DMS153 (cell line): ENCODE data around the gene POLDIP3.
A peak's percentile ranks its signal among the peaks of the same experiment; 100 is the strongest.
"Not testable (repeated sequence)": the region's sequence is repeated elsewhere in the genome, so short reads cannot be mapped to it uniquely, and the experiment has no call there.

ENCODE experiments used
- DNase-seq: peaks from one replicate; lab custom pipeline; 2025; lab: John Stamatoyannopoulos, UW

The POLDIP3 gene

DNA sequence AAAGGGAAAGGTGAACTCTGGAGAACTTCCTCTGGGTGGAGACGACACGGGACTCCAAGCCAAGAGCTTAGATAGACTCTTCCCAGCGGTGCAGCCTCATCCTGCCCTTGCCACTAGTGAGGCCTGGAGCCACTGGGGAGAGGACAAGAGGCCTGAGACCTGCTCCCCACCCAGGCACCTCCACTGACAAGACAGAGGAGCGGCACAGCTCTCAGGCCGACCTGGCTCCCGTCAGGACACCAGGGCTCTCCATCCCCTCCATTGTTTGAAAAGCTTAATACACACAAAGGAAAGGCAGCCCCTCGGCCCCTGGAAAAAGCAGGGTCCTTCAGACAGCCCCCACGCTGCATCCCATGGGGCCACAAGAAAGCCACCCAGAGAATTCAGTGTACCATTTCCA, 29.6 kb downstream of the POLDIP3 start:
- DNase-seq: no peak

DNA sequence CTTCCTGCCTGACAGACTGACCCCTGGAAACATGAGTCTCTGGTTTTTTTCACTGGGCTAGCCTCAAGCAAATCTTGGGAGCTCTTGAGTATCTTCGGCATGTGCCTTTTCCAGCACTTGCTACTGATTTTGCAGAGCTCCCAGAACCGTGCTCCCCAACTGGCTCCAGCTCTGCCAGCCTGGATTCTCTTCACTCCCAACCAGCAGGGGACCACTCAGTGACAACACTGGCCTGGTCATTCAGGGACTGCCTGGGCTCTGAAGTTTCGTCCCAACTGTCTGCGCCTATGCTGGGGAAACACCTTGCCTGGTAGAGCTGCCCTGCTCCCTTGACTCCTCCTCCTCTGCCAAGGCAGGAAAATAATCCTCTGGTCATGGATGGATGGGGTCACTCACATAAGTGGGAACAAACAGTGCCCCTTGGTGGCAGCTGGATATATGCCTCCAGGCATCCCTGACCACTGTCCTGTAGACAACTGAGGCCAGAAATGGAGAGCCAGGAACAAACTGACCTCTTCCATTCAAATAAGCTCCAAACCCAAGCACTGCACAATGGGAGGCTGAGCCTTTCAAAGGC, 30.2 kb downstream of the POLDIP3 start:
- no peak for DNase-seq

DNA sequence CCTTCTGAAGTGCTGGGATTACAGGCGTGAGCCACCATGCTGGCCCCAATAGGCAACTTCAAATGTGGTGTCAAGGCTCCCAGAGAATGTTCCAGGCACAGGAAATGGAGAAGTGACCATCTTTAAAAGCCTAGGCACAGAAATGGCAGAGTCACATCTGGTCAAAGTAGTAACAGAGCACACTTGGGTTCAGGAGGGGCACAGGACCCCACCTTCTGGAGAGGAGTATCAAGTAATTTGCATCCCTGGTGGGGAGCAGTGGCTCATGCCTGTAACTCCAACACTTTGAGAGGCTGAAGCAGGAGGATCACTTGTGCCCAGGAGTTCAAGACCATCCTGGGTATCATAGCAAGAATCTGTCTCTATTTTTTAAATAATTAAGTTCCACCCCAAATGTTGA, 31.7 kb downstream of the POLDIP3 start:
- no peak for DNase-seq

DNA sequence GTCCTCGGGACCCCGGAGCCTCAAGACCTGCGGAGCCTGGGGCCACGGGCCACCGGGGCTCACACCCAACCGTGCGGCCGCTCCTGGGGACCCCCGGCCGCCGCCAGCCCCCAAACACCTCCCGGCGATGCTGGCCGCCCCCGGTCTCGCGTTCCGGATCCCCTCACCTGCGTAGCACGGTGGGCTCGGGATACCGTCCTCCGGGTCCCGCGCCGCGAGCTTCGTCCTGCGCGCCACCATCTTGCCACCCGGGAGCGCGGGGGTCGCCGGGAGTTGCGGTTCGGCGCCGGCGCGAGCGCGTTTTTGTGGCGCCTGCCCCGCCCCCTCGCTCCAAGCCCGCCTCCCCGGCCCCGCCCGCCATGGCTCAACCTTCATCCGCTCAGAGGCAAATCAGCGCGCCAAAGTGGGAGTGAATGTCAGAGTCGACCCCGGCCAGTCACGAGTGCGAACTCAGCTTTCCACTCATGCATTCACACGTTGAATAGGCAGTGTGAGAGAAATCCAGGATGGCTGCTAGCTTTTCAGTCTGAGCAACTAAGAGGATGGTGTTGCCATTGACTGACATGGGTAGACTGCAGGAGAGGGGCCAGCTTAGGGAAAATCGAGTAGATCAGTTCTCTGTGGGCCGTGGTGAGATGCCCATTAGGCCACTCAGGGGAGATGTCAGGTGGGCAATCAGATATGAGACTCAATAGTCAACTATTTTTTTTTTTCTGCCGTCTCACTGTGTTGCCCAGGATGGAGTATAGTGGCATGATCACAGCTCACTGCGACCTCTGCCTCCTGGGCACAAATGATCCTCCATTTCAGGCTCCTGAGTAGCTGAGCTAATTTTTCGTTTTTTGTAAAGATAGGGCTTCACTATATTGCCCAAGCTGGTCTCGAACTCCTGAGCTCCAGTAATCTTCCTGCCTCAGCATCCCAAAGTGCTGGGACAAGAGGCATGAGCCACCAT, 32.6 kb downstream of the POLDIP3 start:
- DNase-seq: peak; percentile 26

DNA sequence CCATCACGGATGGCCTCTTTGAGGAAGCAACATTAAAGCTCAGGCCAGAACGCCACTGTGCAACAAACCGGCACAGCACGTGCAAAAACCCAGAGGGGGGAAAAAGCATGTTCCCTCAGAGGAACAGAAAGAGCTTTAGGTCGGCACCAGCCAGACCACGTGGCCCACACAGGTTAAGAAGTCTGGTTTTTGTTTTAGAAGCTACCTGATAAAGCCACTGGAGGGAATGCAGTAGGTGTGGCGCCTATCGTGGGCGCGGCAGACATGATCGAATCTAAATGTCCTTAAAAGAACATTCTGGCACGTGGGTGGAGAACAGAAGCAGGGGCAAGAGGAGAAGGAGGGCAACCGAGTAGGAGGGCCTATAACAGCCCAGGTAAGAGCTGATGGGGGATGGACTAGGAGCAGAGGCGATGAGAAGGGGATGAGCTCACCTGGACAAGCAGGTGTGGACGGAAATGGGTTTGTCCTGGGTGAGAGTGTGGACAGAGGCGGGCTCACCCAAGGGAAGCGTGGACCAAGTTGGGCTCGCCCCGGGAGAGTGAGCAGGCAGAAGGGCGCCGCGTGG, 33.4 kb downstream of the POLDIP3 start:
- DNase-seq: not testable (repeated sequence)

- DNase-seq: not testable (repeated sequence)
Observed at GRCh38 chr22:42580040-42580439, 34.6 kb downstream of the POLDIP3 start.

DNA sequence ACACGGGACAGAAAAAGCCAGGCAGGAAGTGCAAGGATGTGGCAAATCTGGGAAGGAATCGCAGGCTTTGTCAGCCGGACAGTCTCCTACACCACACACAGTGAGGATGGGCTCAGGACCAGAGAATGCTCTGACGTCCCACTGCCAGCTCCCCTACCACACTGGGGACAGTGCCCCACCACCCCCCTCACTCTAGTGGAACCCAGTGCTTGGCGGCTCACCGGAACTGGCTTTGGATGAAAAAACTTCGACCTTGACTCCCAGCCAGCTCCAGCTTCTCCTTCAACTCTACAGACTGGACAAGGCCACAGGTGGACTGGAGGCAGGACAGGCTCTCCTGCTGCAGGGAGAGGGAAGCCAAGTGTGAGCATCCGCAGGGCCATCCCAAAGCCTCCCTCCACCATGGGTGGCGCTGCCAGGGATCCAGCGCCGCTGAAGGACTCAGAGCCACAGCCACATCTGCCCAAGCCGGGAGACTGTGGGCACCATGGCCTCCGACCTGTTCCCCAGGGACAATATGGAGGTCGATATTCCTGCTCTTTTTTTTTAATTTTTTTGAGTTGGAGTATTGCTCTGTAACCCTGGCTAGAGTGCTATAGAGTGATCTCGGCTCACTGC, 37.0 kb downstream of the POLDIP3 start:
- no peak for DNase-seq

- DNase-seq: not testable (repeated sequence)
Observed at GRCh38 chr22:42577141-42577540, 37.5 kb downstream of the POLDIP3 start.

DNA sequence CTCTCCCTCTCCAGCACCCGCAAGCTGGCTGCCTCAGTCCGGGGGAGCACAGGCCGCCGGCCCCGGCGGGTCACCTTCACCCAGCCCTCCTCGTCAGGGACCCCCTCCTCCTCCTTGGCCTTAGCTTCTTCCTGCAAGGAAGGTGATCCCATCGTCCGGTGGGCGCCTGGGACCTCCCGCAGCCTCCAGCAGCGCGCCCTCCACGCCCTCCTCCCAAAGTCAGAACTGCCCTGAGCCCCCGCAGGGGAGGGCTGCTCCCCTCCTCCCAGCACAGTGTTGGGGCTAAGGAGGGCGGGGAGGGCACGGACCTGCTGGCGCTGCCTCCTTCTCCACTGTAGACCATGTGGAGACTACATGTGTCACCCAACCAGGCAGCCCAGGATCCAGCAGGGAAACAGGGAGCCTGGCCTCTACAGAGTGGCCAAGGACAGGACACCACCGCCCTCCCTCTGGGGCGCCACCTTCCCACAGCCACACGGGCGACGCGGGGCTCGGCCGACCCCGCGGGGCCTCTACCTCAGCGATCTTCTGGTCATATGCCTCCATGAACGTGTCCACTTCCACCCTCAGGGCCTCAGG, 38.6 kb downstream of the POLDIP3 start:
- DNase-seq: not testable (repeated sequence)

- not testable (repeated sequence) for DNase-seq
Observed at GRCh38 chr22:42574468-42574867, 40.2 kb downstream of the POLDIP3 start.

DNA sequence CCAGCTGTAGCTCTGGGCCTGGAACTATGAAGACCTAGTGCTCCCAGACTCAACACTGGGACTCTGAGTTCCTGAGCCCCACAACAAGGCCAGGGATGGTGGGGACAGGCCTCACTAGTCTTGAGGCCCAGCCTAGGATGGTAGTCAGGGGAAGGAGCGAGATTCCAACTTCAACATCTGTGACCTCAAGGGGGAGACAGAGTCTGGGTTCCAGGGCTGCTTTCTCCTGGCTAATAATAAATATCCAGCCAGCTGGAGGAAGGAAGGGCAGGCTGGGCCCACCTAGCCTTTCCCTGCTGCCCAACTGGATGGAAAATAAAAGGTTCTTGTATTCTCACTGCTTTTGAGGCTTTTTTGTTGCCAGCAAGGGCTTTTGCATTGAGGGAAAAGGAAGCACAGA, 40.6 kb downstream of the POLDIP3 start:
- not testable (repeated sequence) for DNase-seq

DNA sequence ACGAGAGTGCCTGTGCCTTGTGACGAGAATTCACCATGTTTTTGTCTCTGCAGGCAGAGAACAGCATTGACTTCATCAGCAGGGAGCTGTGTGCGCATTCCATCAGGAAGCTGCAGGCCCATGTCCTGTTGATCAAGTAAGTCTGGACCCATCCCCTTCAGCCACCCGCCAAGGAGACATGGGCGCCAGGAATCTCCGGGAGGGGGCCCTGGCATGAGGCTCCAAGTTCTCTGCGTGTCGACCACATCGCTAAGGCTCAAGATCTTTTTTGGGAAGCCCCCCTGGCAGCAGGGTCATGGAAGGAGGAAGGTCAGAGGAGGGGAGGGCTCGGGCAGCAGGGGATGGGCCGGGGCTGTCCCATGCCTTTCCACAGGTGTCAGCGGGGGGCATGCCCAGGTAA, 43.6 kb downstream of the POLDIP3 start:
- DNase-seq: not testable (repeated sequence)

DNA sequence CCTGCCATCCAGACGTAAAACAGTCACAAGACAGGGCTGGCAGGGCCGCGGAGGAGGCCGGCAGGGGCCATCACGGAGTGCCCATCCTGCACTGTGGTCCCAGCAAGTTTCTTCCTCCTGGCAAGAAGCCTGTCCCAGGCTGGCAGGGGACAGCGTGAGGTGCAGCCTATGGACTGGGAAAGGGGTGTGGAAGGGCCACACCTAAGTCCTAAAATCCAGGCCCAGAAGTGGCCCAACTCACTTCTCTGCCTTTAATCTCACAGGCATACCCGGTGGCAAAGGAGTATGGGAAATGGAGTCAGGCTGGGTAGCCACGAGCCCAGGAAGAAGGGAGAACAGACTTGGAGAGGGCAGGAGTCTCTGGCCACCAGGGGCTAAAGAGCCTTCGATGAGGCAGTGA, 44.1 kb downstream of the POLDIP3 start:
- DNase-seq: not testable (repeated sequence)

GRCh38 chr22:42567950-42568349, 46.7 kb downstream of the POLDIP3 start:
- not testable (repeated sequence) for DNase-seq

DNA sequence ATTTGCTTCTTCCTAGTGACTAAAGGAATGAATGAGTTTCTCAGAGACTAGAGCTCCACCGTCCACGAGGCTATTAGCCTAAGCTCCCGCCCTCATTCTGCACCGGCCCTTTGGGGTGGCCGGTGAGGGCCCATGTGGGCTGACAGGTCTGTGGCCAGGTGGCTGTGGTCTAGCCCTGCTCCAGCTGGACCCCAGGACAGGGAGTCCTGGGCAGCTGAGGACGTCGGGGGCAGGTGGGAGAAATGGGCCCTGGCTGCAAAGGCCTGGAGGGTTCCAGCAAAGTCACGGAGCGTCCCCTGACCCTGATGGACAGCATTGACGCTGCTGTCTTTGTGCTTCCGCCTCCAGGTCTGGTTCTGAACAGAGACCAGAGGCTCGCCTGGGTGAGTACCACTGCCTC, 48.7 kb downstream of the POLDIP3 start:
- no peak for DNase-seq

DNA sequence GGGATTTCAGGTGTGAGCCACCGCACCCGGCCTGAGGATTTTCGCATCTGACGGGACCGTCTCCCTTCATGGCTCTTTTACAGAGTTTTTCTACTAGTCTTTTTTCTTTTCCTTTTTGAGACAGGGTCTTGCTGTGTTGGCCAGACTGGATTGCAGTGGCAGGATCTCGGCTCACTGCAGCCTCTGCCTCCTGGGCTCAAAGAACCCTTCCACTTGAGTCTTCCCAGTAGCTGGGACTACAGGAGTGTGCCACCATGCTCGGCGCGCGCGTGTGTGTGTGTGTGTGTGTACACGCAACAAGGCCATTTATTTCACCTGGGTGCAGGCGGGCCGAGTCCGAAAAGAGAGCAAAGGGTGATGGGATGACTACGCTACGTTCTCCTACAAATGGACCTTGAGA, 50.0 kb downstream of the POLDIP3 start:
- no peak for DNase-seq

- not testable (repeated sequence) for DNase-seq
Observed at GRCh38 chr22:42563943-42564342, 50.7 kb downstream of the POLDIP3 start.

- DNase-seq: no peak
Observed at GRCh38 chr22:42562684-42563083, 52.0 kb downstream of the POLDIP3 start.

GRCh38 chr22:42562279-42562678, 52.4 kb downstream of the POLDIP3 start:
- no peak for DNase-seq

DNA sequence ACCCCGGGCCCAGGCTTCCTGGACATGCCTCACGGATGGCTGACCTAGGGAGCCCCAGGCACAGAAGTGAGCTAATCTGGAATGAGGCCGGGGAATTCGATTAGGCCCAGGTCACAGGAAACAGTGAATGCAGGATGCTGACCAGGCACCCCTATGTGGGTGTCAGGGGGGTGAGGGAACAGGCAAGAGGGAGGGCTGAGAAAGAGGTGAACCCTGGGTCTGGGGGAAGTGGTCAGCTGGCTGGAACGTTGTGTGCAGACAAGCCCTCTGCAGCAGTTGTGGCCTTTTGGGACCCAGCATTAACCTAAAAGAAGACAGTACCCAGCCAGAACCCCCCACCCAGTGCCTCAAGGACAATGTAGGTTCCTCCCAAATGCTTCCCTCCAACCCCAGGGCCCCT, 52.8 kb downstream of the POLDIP3 start:
- DNase-seq: no peak

- DNase-seq: no peak
Observed at GRCh38 chr22:42560781-42561180, 53.9 kb downstream of the POLDIP3 start.

- no peak for DNase-seq
Observed at GRCh38 chr22:42560381-42560780, 54.3 kb downstream of the POLDIP3 start.
